ENCODE measurements around the gene RPS19.
"Not testable (repeated sequence)": the region's sequence is repeated elsewhere in the genome, so short reads cannot be mapped to it uniquely, and the experiment has no call there.

The RPS19 gene

GRCh38 chr19:41913538-41914423, 53.7 kb downstream of the RPS19 start:
- no peak for DNase-seq (ENCODE audit: low spot score)
- no peak for TF ChIP-seq CTCF (IDR thresholded peaks at IDR 0.05; ENCODE audit: extremely low read depth, missing control alignments)

- DNase-seq (ENCODE audit: low spot score): not testable (repeated sequence)
Observed at GRCh38 chr19:41914424-41914834, 54.4 kb downstream of the RPS19 start.

- no peak for TF ChIP-seq CTCF (IDR thresholded peaks at IDR 0.05; ENCODE audit: extremely low read depth, missing control alignments)
Observed at GRCh38 chr19:41915021-41915775, 55.1 kb downstream of the RPS19 start.

GRCh38 chr19:41915776-41916414, 55.8 kb downstream of the RPS19 start:
- TF ChIP-seq CTCF (IDR thresholded peaks at IDR 0.05; ENCODE audit: extremely low read depth, missing control alignments): no peak
- DNase-seq (ENCODE audit: low spot score): no peak

More at GRCh38 chr19:41915021-41915775, 55.1 kb downstream of the RPS19 start:
- DNase-seq (ENCODE audit: low spot score): no peak

- no peak for DNase-seq (ENCODE audit: low spot score)
- no peak for TF ChIP-seq CTCF (IDR thresholded peaks at IDR 0.05; ENCODE audit: extremely low read depth, missing control alignments)
Observed at GRCh38 chr19:41917676-41918075, 57.6 kb downstream of the RPS19 start.

- no peak for TF ChIP-seq CTCF (IDR thresholded peaks at IDR 0.05; ENCODE audit: extremely low read depth, missing control alignments)
Observed at GRCh38 chr19:41918095-41918494, 58.0 kb downstream of the RPS19 start.

GRCh38 chr19:41918653-41919244, 58.7 kb downstream of the RPS19 start:
- TF ChIP-seq CTCF (IDR thresholded peaks at IDR 0.05; ENCODE audit: extremely low read depth, missing control alignments): no peak
- DNase-seq (ENCODE audit: low spot score): no peak

More at GRCh38 chr19:41918095-41918494, 58.0 kb downstream of the RPS19 start:
- DNase-seq (ENCODE audit: low spot score): no peak
